Body of pancreas (tissue), 4 donors: ENCODE data around the gene SRI.

Experiments
- POLR2A ChIP-seq, 3 donors: fragments of 450-650 bp; IDR thresholded peaks; one replicate each; pipeline ENCODE4 v1.6.1; 2016; ENCODE audit warnings: antibody characterized with exemption in 3 of 3, mild to moderate bottlenecking in 2 of 3
- TF ChIP-seq, protein P1 (sequence below), 7 experiments: fragments of 450-650 bp in 4 of 7; fragments of 200-600 bp in 3 of 7; sonication (generic) in 3 of 7; IDR thresholded peaks; one replicate each; pipeline ENCODE4 v1.5.1; 2016 to 2019; ENCODE audit warnings: antibody characterized with exemption in 7 of 7

DNA sequence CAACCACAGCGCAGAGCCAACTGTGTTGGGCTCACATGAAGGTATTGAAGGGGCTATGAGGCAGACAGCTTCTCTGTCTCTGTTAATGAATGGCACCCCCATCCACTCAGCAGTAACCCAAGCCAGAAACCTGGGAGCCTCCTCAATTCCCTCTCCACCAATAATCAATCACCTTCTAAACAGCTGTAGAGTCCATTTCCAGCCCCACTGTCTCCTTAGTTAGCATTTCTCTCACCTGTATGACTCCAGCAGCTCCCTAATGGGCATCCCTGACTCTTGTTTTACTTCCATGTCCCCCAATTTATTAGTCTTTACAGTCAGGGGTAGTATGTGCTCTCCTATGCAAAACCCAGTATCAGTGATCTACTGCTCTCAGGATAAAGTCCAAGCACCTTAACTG, 6.9 kb downstream of the SRI start:
- TF ChIP-seq, protein P1, sequence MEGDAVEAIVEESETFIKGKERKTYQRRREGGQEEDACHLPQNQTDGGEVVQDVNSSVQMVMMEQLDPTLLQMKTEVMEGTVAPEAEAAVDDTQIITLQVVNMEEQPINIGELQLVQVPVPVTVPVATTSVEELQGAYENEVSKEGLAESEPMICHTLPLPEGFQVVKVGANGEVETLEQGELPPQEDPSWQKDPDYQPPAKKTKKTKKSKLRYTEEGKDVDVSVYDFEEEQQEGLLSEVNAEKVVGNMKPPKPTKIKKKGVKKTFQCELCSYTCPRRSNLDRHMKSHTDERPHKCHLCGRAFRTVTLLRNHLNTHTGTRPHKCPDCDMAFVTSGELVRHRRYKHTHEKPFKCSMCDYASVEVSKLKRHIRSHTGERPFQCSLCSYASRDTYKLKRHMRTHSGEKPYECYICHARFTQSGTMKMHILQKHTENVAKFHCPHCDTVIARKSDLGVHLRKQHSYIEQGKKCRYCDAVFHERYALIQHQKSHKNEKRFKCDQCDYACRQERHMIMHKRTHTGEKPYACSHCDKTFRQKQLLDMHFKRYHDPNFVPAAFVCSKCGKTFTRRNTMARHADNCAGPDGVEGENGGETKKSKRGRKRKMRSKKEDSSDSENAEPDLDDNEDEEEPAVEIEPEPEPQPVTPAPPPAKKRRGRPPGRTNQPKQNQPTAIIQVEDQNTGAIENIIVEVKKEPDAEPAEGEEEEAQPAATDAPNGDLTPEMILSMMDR (IDR thresholded peaks at IDR 0.05), result no peak
- TF ChIP-seq POLR2A (IDR thresholded peaks at IDR 0.05), result no peak
